H9 (cell line): ENCODE results near the gene ZCCHC8. TPM values are rescaled to one million over a fixed set of nuclear protein-coding genes. Genes with fewer than 3 reads are reported as not detected.

Source experiments
- DNase-seq: peaks from one replicate; pipeline ENCODE4 v3.0.0-alpha.2; 2017
- H2AFZ ChIP-seq: one replicate; pipeline ENCODE4 v1.6.1; 2013; ENCODE audit warnings: mild to moderate bottlenecking, low read length, control low read depth, moderate library complexity
- H2AK5ac ChIP-seq: 2 replicates; pipeline ENCODE4 v1.6.1; 2013; ENCODE audit warnings: low read length, control low read depth, mixed read lengths; ENCODE audit not compliant: insufficient read length
- H2BK120ac ChIP-seq: one replicate; pipeline ENCODE4 v1.6.1; 2013; ENCODE audit warnings: low read depth, mild to moderate bottlenecking, low read length, control low read depth, inconsistent platforms; ENCODE audit not compliant: poor library complexity, severe bottlenecking
- H2BK12ac ChIP-seq: 2 replicates; pipeline ENCODE4 v1.6.1; 2013; ENCODE audit warnings: low read length, control low read depth, mixed read lengths, low read depth; ENCODE audit not compliant: insufficient read length
- H2BK15ac ChIP-seq: 2 replicates; pipeline ENCODE4 v1.6.1; 2013; ENCODE audit warnings: low read depth, low read length, control low read depth
- H2BK20ac ChIP-seq: one replicate; pipeline ENCODE4 v1.6.1; 2013; ENCODE audit warnings: low read depth, mild to moderate bottlenecking, low read length, control low read depth, inconsistent platforms; ENCODE audit not compliant: poor library complexity, severe bottlenecking
- H2BK5ac ChIP-seq: 2 replicates; pipeline ENCODE4 v1.6.1; 2013; ENCODE audit warnings: low read length, control low read depth, mixed read lengths; ENCODE audit not compliant: insufficient read length
- H3K14ac ChIP-seq: 2 replicates; pipeline ENCODE4 v1.6.1; 2013; ENCODE audit warnings: low read length, control low read depth; ENCODE audit not compliant: insufficient read depth
- H3K18ac ChIP-seq: 2 replicates; pipeline ENCODE4 v1.6.1; 2013; ENCODE audit warnings: low read depth, mild to moderate bottlenecking, mixed read lengths, low read length, control low read depth; ENCODE audit not compliant: insufficient read length
- H3K23ac ChIP-seq: 2 replicates; pipeline ENCODE4 v1.6.1; 2013; ENCODE audit warnings: low read length, control low read depth, mixed read lengths, low read depth; ENCODE audit not compliant: insufficient read length
- H3K23me2 ChIP-seq: 2 replicates; pipeline ENCODE4 v1.6.1; 2013; ENCODE audit warnings: low read depth, mild to moderate bottlenecking, mixed read lengths, low read length, control low read depth; ENCODE audit not compliant: insufficient read length, poor library complexity, severe bottlenecking
- H3K27ac ChIP-seq: 2 replicates; pipeline ENCODE4 v1.5.1; 2013; ENCODE audit warnings: low read length, control low read depth, mixed read lengths, low read depth; ENCODE audit not compliant: insufficient read length
- H3K27me3 ChIP-seq: 2 replicates; pipeline ENCODE4 v1.6.1; 2013; ENCODE audit warnings: low read length, control low read depth, inconsistent platforms; ENCODE audit not compliant: insufficient read depth
- H3K4ac ChIP-seq: 2 replicates; pipeline ENCODE4 v1.6.1; 2013; ENCODE audit warnings: low read depth, mild to moderate bottlenecking, control low read depth, inconsistent platforms, low read length, moderate library complexity
- H3K4me1 ChIP-seq: 2 replicates; pipeline ENCODE4 v1.6.1; 2013; ENCODE audit warnings: low read length, control low read depth, inconsistent platforms; ENCODE audit not compliant: insufficient read depth
- H3K4me2 ChIP-seq: 2 replicates; pipeline ENCODE4 v1.6.1; 2013; ENCODE audit warnings: low read length, control low read depth, mixed read lengths; ENCODE audit not compliant: insufficient read length, insufficient read depth
- H3K56ac ChIP-seq: 2 replicates; pipeline ENCODE4 v1.6.1; 2013; ENCODE audit warnings: low read depth, mild to moderate bottlenecking, mixed read lengths, low read length, control low read depth; ENCODE audit not compliant: insufficient read length
- H3K79me1 ChIP-seq: 2 replicates; pipeline ENCODE4 v1.6.1; 2013; ENCODE audit warnings: low read depth, mild to moderate bottlenecking, moderate library complexity, low read length, control low read depth, inconsistent platforms; ENCODE audit not compliant: insufficient read depth, poor library complexity, severe bottlenecking
- H3K79me2 ChIP-seq: 2 replicates; pipeline ENCODE4 v1.6.1; 2013; ENCODE audit warnings: low read length, control low read depth, inconsistent platforms; ENCODE audit not compliant: insufficient read depth
- H3K9ac ChIP-seq: 2 replicates; pipeline ENCODE4 v1.6.1; 2013; ENCODE audit warnings: low read length, control low read depth, mixed read lengths; ENCODE audit not compliant: insufficient read length; ENCODE audit errors: extremely low read depth
- H3K9me3 ChIP-seq: one replicate; pipeline ENCODE4 v1.6.1; 2013; ENCODE audit warnings: low read depth, low read length, inconsistent platforms; ENCODE audit not compliant: control insufficient read depth
- H3T11ph ChIP-seq: one replicate; pipeline ENCODE4 v1.6.1; 2013; ENCODE audit warnings: mild to moderate bottlenecking, low read length, control low read depth, inconsistent platforms
- H4K20me1 ChIP-seq: one replicate; pipeline ENCODE4 v1.6.1; 2013; ENCODE audit not compliant: control insufficient read depth, insufficient read length, insufficient read depth
- H4K5ac ChIP-seq: 2 replicates; pipeline ENCODE4 v1.6.1; 2013; ENCODE audit warnings: low read depth, mild to moderate bottlenecking, mixed read lengths, low read length, control low read depth; ENCODE audit not compliant: insufficient read length
- H4K8ac ChIP-seq: replicated peaks from 2 replicates; pipeline ENCODE4 v1.6.1; 2013; ENCODE audit warnings: low read length, control low read depth, mixed read lengths, low read depth; ENCODE audit not compliant: insufficient read length
- H4K91ac ChIP-seq: 2 replicates; pipeline ENCODE4 v1.6.1; 2013; ENCODE audit warnings: low read depth, mild to moderate bottlenecking, moderate library complexity, mixed read lengths, low read length, control low read depth; ENCODE audit not compliant: insufficient read length
- H3K27ac Mint-ChIP-seq, 3 experiments: 2 replicates in 2 of 3; 3 replicates in 1 of 3; pipeline ENCODE4 v1.8.0; 2020 to 2021; ENCODE audit warnings: mixed read lengths in 3 of 3, mild to moderate bottlenecking in 1 of 3, moderate library complexity in 1 of 3
- H3K27me3 Mint-ChIP-seq: 2 replicates; pipeline ENCODE4 v1.8.0; 2021; ENCODE audit warnings: low read depth, mild to moderate bottlenecking, moderate library complexity, mixed read lengths
- H3K36me3 Mint-ChIP-seq, 3 experiments: 2 replicates in 2 of 3; 3 replicates in 1 of 3; pipeline ENCODE4 v1.8.0; 2020 to 2021; ENCODE audit warnings: low read depth in 3 of 3, mixed read lengths in 3 of 3; ENCODE audit not compliant: insufficient read depth in 1 of 3
- H3K4me1 Mint-ChIP-seq, 2 experiments: 2 replicates each; pipeline ENCODE4 v1.8.0; 2020; ENCODE audit warnings: mixed read lengths in 2 of 2
- H3K4me3 Mint-ChIP-seq, 2 experiments: 2 replicates in 1 of 2; 3 replicates in 1 of 2; pipeline ENCODE4 v1.8.0; 2020 to 2021; ENCODE audit warnings: mild to moderate bottlenecking in 2 of 2, mixed read lengths in 2 of 2, moderate library complexity in 1 of 2
- H3K9me3 Mint-ChIP-seq, 2 experiments: 2 replicates in 1 of 2; 3 replicates in 1 of 2; pipeline ENCODE4 v1.8.0; 2020; ENCODE audit warnings: mild to moderate bottlenecking in 2 of 2, mixed read lengths in 2 of 2, moderate library complexity in 1 of 2
- WGBS: extraction: QIAGEN DNeasy Blood & Tissue Kit; methylation state at CpG from one replicate; pipeline ENCODE4 v1.1.7; 2013; ENCODE audit warnings: missing lambda C conversion rate, low lambda C conversion rate, mixed read lengths; ENCODE audit not compliant: insufficient read length; ENCODE audit errors: extremely low coverage; 5-methylcytosine and 5-hydroxymethylcytosine counted together
- total RNA-seq: library from RNA; stranded (reverse); gene quantifications from 2 replicates; pipeline ENCODE4 v1.2.1, GENCODE V29; 2021
- TF ChIP-seq, protein P1 (sequence below): fragments of 200-600 bp; sonication (generic); conservative IDR thresholded peaks from 3 replicates; pipeline ENCODE4 v1.8.0; 2021; ENCODE audit warnings: antibody characterized with exemption, mild to moderate bottlenecking

Gene ZCCHC8
- total RNA-seq, 1 experiment from 2014 or later = 37.3 TPM

GRCh38 chr12:122481861-122482260 lies 18.9 kb downstream of the ZCCHC8 start:
- no peak overlapping the region for H3K4me2 ChIP-seq
- no peak overlapping the region for H4K5ac ChIP-seq
- no peaks in the 10 kb centered on the region for H3K9me3 ChIP-seq
- no peaks in the 10 kb centered on the region for H3K27me3 ChIP-seq
- H2BK5ac ChIP-seq = no peak overlapping the region
- 100% methylated on average over 1 of the region's 6 CpGs for WGBS
- H3K79me2 ChIP-seq = no peaks in the 10 kb centered on the region
- DNase-seq = no peak
- H3T11ph ChIP-seq = no peak overlapping the region
- H3K4me1 ChIP-seq = no peaks in the 10 kb centered on the region
- H4K91ac ChIP-seq = no peak overlapping the region
- no peak overlapping the region for H2BK12ac ChIP-seq
- no peak overlapping the region for H3K23ac ChIP-seq
- no peak overlapping the region for H2BK120ac ChIP-seq
- H3K56ac ChIP-seq = no peak overlapping the region
- no peak overlapping the region for H2AK5ac ChIP-seq
- H3K36me3 Mint-ChIP-seq = peaks cover 53 to 85% (median 73%) of the 10 kb centered on the region in 3 experiments; a peak in 6 of 7 replicates
- H2BK20ac ChIP-seq = no peak overlapping the region
- no peaks in the 10 kb centered on the region for H3K79me1 ChIP-seq
- H3K18ac ChIP-seq = no peak overlapping the region
- no peaks in the 10 kb centered on the region for H3K4me1 Mint-ChIP-seq
- no peak overlapping the region for H3K9ac ChIP-seq
- H3K27ac ChIP-seq = no peak overlapping the region
- no peak overlapping the region for H3K27ac Mint-ChIP-seq
- H3K23me2 ChIP-seq = no peaks in the 10 kb centered on the region
- no peak overlapping the region for H4K8ac ChIP-seq
- H3K4ac ChIP-seq = no peak overlapping the region
- no peak overlapping the region for H3K14ac ChIP-seq
- no peak overlapping the region for H2BK15ac ChIP-seq
- no peak overlapping the region for H3K4me3 Mint-ChIP-seq
- H3K9me3 Mint-ChIP-seq = no peaks in the 10 kb centered on the region
- no peaks in the 10 kb centered on the region for H3K27me3 Mint-ChIP-seq
- TF ChIP-seq, protein P1, sequence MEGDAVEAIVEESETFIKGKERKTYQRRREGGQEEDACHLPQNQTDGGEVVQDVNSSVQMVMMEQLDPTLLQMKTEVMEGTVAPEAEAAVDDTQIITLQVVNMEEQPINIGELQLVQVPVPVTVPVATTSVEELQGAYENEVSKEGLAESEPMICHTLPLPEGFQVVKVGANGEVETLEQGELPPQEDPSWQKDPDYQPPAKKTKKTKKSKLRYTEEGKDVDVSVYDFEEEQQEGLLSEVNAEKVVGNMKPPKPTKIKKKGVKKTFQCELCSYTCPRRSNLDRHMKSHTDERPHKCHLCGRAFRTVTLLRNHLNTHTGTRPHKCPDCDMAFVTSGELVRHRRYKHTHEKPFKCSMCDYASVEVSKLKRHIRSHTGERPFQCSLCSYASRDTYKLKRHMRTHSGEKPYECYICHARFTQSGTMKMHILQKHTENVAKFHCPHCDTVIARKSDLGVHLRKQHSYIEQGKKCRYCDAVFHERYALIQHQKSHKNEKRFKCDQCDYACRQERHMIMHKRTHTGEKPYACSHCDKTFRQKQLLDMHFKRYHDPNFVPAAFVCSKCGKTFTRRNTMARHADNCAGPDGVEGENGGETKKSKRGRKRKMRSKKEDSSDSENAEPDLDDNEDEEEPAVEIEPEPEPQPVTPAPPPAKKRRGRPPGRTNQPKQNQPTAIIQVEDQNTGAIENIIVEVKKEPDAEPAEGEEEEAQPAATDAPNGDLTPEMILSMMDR = no peak
- no peaks in the 10 kb centered on the region for H4K20me1 ChIP-seq
- H2AFZ ChIP-seq = no peak overlapping the region
